Activated CD8-positive, alpha-beta memory T cell treated with anti-CD3 and anti-CD28 coated beads for 24 hours (primary cell): ENCODE data around the gene FLNA.

ENCODE experiments used
- DNase-seq: peaks from one replicate; pipeline ENCODE4 v3.0.0-alpha.2; 2020

The FLNA gene

DNA sequence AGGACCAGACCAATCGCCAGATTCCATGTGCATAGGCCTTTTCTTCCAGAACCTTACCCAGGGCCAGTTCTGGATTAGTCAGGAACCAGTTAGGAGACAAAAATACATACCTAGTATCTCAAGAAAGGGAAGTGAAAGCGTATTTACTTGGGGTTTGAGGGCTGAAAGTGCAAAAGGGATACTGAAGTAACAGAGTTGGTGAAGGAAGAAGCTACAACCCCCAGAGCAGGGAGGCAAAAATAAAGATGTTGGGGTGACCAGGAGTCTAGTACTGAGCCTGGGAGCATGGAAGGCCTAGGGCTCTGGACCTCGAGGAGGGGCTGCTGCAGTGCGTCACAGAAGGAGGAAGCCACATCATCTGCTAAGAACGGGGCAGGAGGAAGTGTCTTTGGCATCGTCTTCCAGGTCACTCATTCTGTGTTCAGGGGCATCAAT, 40.6 kb downstream of the FLNA start:
- DNase-seq, result no peak

DNA sequence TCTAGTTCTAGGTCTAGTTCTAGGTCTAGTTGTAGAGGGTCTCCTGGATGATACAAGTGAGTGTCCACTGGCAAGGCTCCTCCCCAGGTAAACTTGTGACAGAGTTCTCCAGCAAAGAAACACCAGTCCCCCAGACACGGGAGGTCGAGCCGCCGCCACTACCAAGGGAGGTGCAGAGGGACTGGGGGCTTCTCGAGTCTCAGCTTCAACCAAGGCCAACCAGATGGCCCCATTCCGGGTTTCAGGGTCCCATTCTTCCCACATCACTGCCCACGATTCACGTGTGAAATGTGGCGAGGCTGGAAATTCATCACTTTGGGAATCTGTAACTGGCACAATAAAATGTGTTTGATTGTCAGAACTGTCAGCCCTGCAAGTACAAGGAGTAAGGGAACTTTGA, 41.3 kb downstream of the FLNA start:
- DNase-seq, result no peak

GRCh38 chrX:154332561-154332960, 41.9 kb downstream of the FLNA start:
- DNase-seq, result no peak

DNA sequence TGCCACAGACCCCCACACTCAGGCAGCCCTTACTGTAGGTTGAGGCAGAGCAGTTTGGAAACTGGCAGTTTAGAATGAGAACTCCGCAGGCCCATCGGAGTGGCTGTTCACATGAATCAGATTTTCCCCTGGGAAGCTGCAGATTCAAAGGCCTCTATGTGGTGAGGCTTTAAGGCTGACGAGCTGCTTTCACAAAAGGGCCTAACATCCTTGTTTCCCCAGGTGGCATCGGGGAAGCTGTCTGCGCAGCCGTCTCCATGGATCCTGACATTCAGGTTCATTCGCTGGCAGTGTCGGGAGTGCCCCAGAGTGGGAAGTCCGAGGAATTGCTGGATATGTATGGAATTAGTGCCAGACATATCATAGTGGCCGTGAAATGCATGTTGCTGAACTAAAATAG, 45.1 kb downstream of the FLNA start:
- DNase-seq, result no peak

DNA sequence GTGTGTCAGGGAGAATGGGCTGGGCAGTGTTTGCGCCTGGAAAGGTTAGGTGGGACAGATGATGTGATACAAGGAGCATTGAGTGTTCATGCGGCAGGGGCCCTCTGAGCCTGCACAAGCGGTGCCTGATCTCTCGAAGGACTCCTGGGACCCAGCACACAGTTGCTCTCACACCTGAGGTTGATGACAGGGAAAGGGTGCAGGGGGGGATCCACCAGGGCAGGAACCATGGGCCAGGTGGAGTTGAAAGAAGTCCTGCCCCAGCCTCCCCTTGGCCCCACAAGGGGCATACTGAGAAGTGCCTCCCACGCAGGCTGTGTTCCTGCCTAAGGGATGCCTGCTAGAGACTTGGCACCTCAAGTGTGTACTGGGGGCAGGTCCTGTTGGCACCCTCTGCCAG, 45.8 kb downstream of the FLNA start:
- no peak for DNase-seq

GRCh38 chrX:154327038-154327820, 47.2 kb downstream of the FLNA start:
- DNase-seq, result no peak

GRCh38 chrX:154325541-154325940, 48.9 kb downstream of the FLNA start:
- DNase-seq, result no peak

GRCh38 chrX:154323537-154323936, 50.9 kb downstream of the FLNA start:
- DNase-seq, result no peak

DNA sequence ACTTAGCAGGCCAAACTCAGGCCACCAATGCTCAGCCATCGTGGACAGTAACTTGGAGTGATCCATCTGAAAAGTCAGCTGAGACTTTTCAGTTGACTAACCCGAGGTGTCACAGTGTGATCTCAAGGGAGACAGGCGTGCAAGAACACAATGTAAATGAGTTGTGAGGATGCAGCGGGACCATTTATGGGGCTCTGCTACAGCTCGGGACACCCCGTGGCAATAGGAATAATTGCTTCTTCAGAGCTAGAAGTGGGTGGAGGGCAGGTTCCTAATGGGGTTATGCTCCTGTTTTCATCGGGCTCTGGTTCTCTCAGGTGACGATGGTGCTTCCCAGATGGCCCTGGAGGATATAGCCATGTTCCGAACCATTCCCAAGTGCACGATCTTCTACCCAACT, 51.5 kb downstream of the FLNA start:
- DNase-seq, result no peak

DNA sequence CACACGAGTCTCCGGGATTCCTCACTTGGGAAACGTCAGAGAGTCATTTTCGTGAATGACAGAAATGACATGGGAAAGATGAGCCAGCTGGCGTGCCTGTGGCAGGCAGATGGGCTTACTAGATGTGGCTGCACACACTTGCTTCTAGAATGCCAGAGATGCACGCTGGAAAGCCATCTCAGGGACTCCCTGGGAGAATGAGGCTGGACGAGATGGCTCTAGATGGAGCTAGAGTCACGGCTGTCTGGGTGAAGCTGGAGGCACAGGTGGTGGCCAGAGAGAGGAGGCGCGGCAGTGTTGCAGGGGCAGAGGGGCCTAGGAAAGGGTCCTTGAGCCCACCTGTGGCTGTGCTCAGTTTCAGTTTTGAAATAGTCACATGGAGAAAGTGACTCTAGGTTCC, 52.8 kb downstream of the FLNA start:
- no peak for DNase-seq

DNA sequence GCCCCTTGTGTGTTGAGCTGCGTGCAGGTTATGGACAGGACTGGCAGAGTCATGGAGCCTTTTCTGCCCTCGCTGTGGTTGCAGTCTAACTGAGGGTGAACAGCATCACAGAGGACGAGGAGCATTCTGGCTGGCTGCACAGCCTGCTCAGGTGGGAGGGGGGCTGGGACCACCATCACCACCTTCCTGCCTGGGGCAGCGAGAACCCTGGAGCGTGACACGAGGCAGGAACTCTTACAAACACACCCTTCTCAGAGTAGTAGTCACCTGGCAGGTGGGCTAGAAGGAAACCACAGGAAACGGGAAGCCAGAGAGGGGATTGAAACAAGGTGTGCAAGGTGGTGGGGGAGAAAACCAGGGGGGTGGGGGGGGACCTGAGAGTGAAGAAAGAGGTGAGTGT, 53.3 kb downstream of the FLNA start:
- no peak for DNase-seq

GRCh38 chrX:154320406-154320805, 54.0 kb downstream of the FLNA start:
- no peak for DNase-seq

GRCh38 chrX:154317391-154317995, 56.9 kb downstream of the FLNA start:
- DNase-seq, result no peak

DNA sequence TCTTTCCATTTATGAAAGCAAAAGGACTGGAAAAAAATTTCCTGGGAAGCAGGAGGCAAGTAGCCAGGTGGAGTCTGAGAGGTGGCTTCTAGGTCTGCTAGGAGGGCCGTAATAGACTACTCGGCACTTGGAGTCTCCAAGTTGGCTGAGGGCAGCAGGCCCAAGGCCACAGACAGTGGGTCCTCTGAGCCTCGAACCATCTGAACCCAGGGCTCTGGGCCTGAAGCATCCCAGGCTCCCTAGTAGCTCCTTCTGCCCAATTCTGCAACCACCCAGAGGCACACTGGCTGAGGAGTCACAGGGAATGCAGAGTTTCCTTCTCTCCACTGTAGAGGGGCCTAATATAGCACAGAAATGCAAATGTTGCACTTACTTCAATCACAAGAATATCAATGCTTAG, 59.0 kb downstream of the FLNA start:
- no peak for DNase-seq

GRCh38 chrX:154313147-154313546, 61.3 kb downstream of the FLNA start:
- no peak for DNase-seq

DNA sequence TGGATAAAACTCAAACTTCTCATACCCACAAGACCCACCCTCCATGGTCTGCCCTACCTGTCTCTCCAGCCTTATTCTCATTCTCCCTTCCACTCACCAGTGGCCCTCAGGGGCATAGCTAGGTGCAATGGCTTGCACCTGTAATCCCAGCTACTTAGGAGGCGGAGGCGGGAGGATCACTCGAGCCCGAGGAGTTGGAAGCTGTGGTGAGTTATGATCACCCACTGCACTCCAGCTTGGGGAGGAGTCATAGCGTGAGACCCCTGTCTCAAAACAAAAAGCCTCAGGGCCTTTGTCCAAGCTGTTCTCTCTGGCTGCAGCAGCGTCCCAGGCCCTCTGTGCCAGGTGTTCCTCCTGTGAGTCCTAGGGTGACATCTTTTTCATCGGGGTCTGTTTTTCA, 62.3 kb downstream of the FLNA start:
- DNase-seq, result no peak

DNA sequence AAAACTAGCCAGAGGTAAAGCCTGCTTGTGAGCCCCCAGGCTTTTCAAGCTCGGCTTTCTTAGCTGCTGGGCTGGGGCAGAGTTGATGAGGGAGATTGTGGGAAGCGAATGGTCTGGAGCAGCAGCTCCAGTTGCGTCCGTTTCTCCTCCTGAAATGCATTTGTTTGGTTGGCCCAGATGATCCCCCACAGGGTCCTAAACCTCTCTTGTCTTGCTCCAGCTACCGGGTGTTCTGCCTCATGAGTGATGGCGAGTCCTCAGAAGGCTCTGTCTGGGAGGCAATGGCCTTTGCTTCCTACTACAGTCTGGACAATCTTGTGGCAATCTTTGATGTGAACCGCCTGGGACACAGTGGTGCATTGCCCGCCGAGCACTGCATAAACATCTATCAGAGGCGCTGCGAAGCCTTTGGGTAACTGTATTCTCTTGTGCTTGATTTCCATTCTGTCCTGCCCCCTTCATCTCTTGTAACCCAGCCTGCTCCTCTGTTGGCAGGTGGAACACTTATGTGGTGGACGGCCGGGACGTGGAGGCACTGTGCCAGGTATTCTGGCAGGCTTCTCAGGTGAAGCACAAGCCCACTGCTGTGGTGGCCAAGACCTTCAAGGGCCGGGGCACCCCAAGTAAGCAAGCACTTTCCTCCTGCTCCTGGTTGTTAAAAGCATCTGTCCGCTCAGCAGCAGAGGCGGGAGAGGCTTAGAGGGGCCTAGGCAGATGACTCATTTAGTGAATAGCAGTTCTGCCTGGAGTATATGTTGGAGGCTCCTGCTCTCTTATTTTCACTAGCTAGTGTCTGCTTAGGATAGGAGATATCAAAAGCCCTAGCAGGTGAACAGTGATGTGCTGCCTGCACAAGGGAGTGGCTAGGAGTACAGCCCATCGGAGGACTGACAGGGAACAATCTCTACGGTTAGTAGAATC, 63.6 kb downstream of the FLNA start:
- no peak for DNase-seq

- DNase-seq, result no peak
Observed at GRCh38 chrX:154309041-154309775, 65.2 kb downstream of the FLNA start.

DNA sequence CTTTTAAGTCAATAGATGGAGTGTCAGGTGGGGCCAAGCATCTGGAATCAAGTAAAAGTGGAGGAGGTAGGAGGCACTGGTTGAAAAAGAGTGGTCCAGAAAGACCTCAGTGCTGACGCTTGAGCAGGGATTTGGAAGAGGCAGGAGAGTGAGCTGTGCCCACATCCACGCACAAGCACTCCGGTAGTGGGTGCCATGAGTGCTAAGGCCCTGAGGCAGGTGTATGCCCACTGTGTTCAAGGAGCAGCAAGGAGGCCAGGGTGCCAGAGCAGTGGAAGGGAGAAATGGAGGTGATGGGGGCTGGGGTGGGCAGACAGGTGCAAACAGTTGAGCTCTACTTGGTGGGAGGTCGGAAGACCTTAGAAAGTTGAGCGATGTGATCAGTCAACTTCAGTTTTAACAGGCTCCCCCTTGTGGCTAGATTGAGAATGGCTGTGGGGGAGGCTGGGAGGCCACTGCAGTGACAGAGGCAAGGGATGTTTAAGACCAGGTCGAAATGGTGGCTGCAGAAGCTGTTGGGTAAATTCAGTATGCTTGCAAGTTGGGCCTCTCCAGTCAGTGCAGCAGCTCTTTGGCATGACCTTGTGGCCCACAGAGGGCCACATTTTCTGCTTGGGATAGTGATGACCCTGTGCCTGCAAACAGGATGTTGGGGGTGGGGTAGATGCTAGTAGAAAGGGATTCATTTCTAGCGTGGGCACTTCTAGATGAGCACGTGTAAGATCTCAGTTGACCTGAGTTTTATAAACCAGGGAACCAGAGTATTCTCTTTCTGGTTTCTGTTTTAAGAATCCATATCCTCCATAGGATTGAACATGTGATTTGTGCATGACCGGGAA, 66.1 kb downstream of the FLNA start:
- DNase-seq, result peak; percentile 93

- DNase-seq, result no peak
Observed at GRCh38 chrX:154307202-154307601, 67.2 kb downstream of the FLNA start.

DNA sequence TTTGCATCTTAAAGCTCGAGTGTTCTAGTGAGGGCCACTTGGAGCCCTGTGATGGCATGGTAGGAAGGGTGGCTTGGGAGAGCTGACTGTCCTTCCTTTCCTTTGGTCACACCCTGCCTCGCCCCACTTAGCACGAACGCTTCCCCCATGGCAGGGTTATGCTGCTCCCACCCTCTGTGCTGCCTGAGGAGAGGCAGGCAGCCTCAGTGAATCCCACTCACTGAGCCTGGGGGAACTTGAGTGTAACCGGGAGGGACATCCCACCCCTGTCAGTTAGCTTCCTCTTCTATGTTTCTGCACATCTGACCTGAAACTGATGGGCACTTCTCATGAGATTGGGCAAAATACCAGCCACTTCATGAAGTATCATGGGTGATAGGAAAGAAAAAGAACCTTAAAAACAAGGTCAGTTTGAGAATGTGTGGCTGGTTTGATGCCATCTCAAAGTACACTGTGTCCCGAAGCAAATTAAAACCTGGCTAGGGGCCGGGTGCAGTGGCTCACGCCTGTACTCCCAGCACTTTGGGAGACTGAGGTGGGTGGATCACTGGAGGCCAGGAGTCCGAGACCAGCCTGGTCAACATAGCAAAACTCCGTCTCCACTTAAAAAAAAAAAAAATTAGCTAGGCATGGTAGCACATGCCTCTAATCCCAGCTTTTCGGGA, 68.8 kb downstream of the FLNA start:
- DNase-seq, result no peak
